ENCODE data around the gene PTBP1. TPM values are rescaled to one million over a fixed set of nuclear protein-coding genes. Genes with fewer than 3 reads are reported as not detected.
A peak's percentile ranks its signal among the peaks of the same experiment; 100 is the strongest.

Gene PTBP1
- total and polyA plus RNA-seq, 9 of the 15 experiments (the other 6 are each of a cell fraction or from before 2014, with no cell fraction given): 14.0 to 759 (median 234) TPM

DNA sequence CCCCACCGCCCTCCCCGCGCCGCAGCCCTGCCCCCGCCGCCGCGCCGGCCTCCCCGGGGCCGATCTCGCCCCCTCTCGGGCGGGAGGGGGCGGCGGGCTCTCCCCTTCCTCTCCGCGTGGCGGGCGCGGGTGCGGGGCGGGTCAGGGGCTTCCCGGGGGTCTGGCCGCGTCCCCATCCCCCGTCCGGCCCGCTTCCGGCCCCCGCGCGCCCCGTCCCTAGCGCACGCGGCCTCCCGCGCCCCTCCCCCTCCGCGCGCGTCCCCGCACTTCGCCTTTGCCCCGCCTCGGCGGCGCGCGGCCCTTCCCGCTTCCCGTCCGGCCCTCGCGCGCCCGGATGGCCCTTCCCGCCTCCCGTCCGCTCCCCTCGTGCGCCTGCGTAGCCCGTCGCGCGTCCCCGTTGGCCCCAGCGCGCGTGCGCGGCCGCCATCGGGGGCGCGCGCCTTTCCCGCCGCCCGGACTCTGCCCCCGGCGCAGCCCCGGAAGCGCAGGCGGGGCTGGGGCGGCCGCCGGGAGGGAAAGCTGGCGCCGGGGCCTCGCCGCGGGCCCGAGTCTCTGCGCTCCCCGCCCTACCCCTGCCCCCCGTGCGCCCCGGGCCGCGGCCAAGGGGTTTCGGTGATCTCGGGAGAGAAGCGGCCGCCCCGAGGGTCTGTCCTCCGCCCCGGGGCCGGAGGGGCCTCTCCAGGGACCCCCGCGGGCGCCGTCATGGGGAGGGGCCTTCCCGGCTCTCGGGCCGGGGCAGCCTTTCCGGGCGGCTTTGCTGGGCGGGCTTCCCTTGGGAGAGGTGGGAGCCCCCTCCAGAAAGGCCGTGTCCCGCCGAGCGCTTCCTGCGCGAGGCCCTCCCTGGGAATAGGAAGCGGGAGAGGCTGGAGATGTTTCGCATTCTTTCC lies 519 bp downstream of the PTBP1 start (continued):
- TF ChIP-seq KDM4B (IDR thresholded peaks at IDR 0.05; ENCODE audit: borderline replicate concordance in 2 of 2, low read depth in 1 of 2) (no peak), PHF8 (IDR thresholded peaks at IDR 0.05; ENCODE audit: borderline replicate concordance, low read length) (peak; percentile 29; the same call in 1 of the 2 replicates), SAFB (IDR thresholded peaks at IDR 0.05; ENCODE audit: borderline replicate concordance, low read depth, low read length) (no peak), HMG20B (CRISPR knock-in tag; IDR thresholded peaks at IDR 0.05) (no peak), EGR1 (conservative IDR thresholded peaks at IDR 0.05) (no peak), ZNF57 (CRISPR knock-in tag; IDR thresholded peaks at IDR 0.05) (no peak), GABPB2 (CRISPR knock-in tag; conservative IDR thresholded peaks at IDR 0.05) (no peak), FOXP1 (CRISPR knock-in tag; IDR thresholded peaks at IDR 0.05) (no peak), TAL1 (IDR thresholded peaks at IDR 0.05) (no peak), BRD9 (IDR thresholded peaks at IDR 0.05; ENCODE audit: low read depth, partially characterized antibody) (no peak), FIP1L1 (IDR thresholded peaks at IDR 0.05; ENCODE audit: low read depth, low read length, poor library complexity, severe bottlenecking) (no peak), ZNF41 (CRISPR knock-in tag; conservative IDR thresholded peaks at IDR 0.05) (no peak; the same call in 1 of the 2 replicates), MYC (IDR thresholded peaks at IDR 0.05; ENCODE audit: low read depth, low read length) (peak; percentile 64; the same call in 1 of the 2 replicates), MYC (CRISPR knock-in tag; IDR thresholded peaks at IDR 0.05; ENCODE audit: borderline replicate concordance, low read depth) (no peak), SMC3 (conservative IDR thresholded peaks at IDR 0.05; ENCODE audit: insufficient read depth, low read depth, low read length) (no peak), IFI16 (CRISPR knock-in tag; IDR thresholded peaks at IDR 0.05) (no peak), SETDB1 (IDR thresholded peaks at IDR 0.05; ENCODE audit: low read length) (no peak), CBFB (CRISPR knock-in tag; IDR thresholded peaks at IDR 0.05) (no peak), ZNF778 (CRISPR knock-in tag; IDR thresholded peaks at IDR 0.05) (no peak), ZNF668 (CRISPR knock-in tag; IDR thresholded peaks at IDR 0.05) (peak; percentile 28; the same call in 1 of the 2 replicates)
- TF ChIP-seq, protein P1, sequence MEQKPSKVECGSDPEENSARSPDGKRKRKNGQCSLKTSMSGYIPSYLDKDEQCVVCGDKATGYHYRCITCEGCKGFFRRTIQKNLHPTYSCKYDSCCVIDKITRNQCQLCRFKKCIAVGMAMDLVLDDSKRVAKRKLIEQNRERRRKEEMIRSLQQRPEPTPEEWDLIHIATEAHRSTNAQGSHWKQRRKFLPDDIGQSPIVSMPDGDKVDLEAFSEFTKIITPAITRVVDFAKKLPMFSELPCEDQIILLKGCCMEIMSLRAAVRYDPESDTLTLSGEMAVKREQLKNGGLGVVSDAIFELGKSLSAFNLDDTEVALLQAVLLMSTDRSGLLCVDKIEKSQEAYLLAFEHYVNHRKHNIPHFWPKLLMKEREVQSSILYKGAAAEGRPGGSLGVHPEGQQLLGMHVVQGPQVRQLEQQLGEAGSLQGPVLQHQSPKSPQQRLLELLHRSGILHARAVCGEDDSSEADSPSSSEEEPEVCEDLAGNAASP (IDR thresholded peaks at IDR 0.05): no peak
- TF ChIP-seq, protein P2, sequence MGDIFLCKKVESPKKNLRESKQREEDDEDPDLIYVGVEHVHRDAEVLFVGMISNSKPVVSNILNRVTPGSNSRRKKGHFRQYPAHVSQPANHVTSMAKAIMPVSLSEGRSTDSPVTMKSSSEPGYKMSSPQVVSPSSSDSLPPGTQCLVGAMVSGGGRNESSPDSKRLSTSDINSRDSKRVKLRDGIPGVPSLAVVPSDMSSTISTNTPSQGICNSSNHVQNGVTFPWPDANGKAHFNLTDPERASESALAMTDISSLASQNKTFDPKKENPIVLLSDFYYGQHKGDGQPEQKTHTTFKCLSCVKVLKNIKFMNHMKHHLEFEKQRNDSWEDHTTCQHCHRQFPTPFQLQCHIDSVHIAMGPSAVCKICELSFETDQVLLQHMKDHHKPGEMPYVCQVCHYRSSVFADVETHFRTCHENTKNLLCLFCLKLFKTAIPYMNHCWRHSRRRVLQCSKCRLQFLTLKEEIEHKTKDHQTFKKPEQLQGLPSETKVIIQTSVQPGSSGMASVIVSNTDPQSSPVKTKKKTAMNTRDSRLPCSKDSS (IDR thresholded peaks at IDR 0.05; ENCODE audit: low read depth, partially characterized antibody): no peak
- TF ChIP-seq, protein P3, sequence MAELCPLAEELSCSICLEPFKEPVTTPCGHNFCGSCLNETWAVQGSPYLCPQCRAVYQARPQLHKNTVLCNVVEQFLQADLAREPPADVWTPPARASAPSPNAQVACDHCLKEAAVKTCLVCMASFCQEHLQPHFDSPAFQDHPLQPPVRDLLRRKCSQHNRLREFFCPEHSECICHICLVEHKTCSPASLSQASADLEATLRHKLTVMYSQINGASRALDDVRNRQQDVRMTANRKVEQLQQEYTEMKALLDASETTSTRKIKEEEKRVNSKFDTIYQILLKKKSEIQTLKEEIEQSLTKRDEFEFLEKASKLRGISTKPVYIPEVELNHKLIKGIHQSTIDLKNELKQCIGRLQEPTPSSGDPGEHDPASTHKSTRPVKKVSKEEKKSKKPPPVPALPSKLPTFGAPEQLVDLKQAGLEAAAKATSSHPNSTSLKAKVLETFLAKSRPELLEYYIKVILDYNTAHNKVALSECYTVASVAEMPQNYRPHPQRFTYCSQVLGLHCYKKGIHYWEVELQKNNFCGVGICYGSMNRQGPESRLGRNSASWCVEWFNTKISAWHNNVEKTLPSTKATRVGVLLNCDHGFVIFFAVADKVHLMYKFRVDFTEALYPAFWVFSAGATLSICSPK (IDR thresholded peaks at IDR 0.05; ENCODE audit: borderline replicate concordance): no peak

All from K562 (cell line).